Left colon (tissue), 2 donors: ENCODE data around the gene TMEM258. TPM values are rescaled to one million over a fixed set of nuclear protein-coding genes. Genes with fewer than 3 reads are reported as not detected.
A peak's percentile ranks its signal among the peaks of the same experiment; 100 is the strongest.

Source experiments
- ATAC-seq: fragments of 200-7000 bp; cut with Tn5 transposase; one replicate; pipeline ENCODE4 v1.9.1; 2020; ENCODE audit warnings: mild to moderate bottlenecking, moderate library complexity
- DNase-seq, 2 donors: peaks; one replicate each; pipeline ENCODE4 v3.0.0-alpha.2; 2020
- intact Hi-C, 2 donors: fragments of 100-400 bp; cut with DNase I in 1 of 2; cut with micrococcal nuclease in 1 of 2; formaldehyde crosslinking; loops; one replicate each; pipeline versions ENCODE4 v1.11.2 to v1.14.0; 2022; cut with DNase I, micrococcal nuclease
- total RNA-seq, 2 donors: library from RNA; stranded (reverse); fragmentation: NEBNext Ultra II Directional; extraction: Animal tissue kit (Norgen Biotek cat#: 25700); gene quantifications; one replicate each; pipeline ENCODE4 v1.2.1, GENCODE V29; 2021
- donor health status: DM: no; HTN: no; CAD: no.
- donor health status: DM: yes; HTN: yes; CAD: no.

Gene TMEM258
- total RNA-seq, 2 donors from 2014 or later, result 87.3 to 91.8 TPM

GRCh38 chr11:61827571-61828378, 35.4 kb upstream of the TMEM258 start, which contains the start of gene FADS2:
FADS2 (plus strand) TSS chr11:61828300; CDS start chr11:61828391, 91 bp downstream.
- ATAC-seq (peak; percentile 70), DNase-seq (peak; percentile 72 to 75)
- intact Hi-C loops, result no loop called here

- ATAC-seq, result peak; percentile 17
- intact Hi-C loops, result no loop called here
- no peak for DNase-seq
Observed at GRCh38 chr11:61826930-61827570, 34.7 kb upstream of the TMEM258 start.

- peak; percentile 58 for ATAC-seq
- no peak for DNase-seq
- intact Hi-C loops, result no loop called here
Observed at GRCh38 chr11:61820174-61820573, 27.8 kb upstream of the TMEM258 start.

GRCh38 chr11:61817471-61818202, 25.2 kb upstream of the TMEM258 start:
- DNase-seq, result no peak
- ATAC-seq, result no peak
- intact Hi-C loops, result no loop called here

GRCh38 chr11:61816736-61817455, 24.5 kb upstream of the TMEM258 start, which contains the start of gene FADS1:
FADS1 (minus strand) TSS chr11:61817003; CDS start chr11:61816929, 74 bp downstream.
- intact Hi-C loops, result no loop called here
- DNase-seq (peak; percentile 84 to 87), ATAC-seq (peak; percentile 22)

- ATAC-seq (peak; percentile 5), DNase-seq (peak; percentile 52 to 57)
- intact Hi-C loops, result no loop called here
Observed at GRCh38 chr11:61815790-61816735, 23.7 kb upstream of the TMEM258 start.

- ATAC-seq (peak; percentile 82), DNase-seq (peak; percentile 89 to 93)
- intact Hi-C loops, result no loop called here
Observed at GRCh38 chr11:61814958-61815789, 22.8 kb upstream of the TMEM258 start.

GRCh38 chr11:61814247-61814957, 22.0 kb upstream of the TMEM258 start:
- intact Hi-C loops, result no loop called here
- peak; percentile 53 to 55 for DNase-seq

GRCh38 chr11:61812736-61813411, 20.5 kb upstream of the TMEM258 start:
- ATAC-seq (no peak), DNase-seq (no peak)
- intact Hi-C loops, result no loop called here

More at GRCh38 chr11:61814247-61814957, 22.0 kb upstream of the TMEM258 start:
- ATAC-seq, result peak; percentile 59

GRCh38 chr11:61811831-61812230, 19.4 kb upstream of the TMEM258 start:
- DNase-seq, result no peak
- no peak for ATAC-seq
- intact Hi-C loops, result no loop called here

- ATAC-seq, result no peak
- intact Hi-C loops, result no loop called here
- DNase-seq, result no peak
Observed at GRCh38 chr11:61810671-61811175, 18.3 kb upstream of the TMEM258 start.

GRCh38 chr11:61806785-61807184, 14.4 kb upstream of the TMEM258 start:
- intact Hi-C loops, result loop anchor here in 1 of 2 donors (10.0 kb wide), 1 partner anchor 88 kb away; the partner anchor contains the start of gene FADS3
- ATAC-seq (no peak), DNase-seq (no peak)

- DNase-seq (no peak), ATAC-seq (no peak)
- intact Hi-C loops, result loop anchor here in 1 of 2 donors (10.0 kb wide), 1 partner anchor 90 kb away; the partner anchor contains the start of gene FADS3
Observed at GRCh38 chr11:61805146-61805545, 12.7 kb upstream of the TMEM258 start.

- ATAC-seq, result no peak
- intact Hi-C loops, result loop anchor here in 1 of 2 donors (10.0 kb wide), 1 partner anchor 91 kb away; the partner anchor contains the start of gene FADS3
- no peak for DNase-seq
Observed at GRCh38 chr11:61803889-61804647, 11.7 kb upstream of the TMEM258 start.
